Body of pancreas (tissue), 4 donors: ENCODE measurements around the gene TMED5. TPM values are rescaled to one million over a fixed set of nuclear protein-coding genes. Genes with fewer than 3 reads are reported as not detected.
"Not testable (repeated sequence)": the region's sequence is repeated elsewhere in the genome, so short reads cannot be mapped to it uniquely, and the experiment has no call there.

Source experiments
- ATAC-seq: fragments of 150-250 bp; one replicate; pipeline ENCODE4 v1.9.1; 2016
- DNase-seq, 4 donors: peaks; one replicate each; pipeline ENCODE4 v3.0.0-alpha.2; 2019
- H3K27ac ChIP-seq, 4 donors: fragments of 200-600 bp; sonication (generic); 1 replicate in 3 of 4; 2 replicates in 1 of 4; pipeline versions ENCODE4 v1.5.1 to v1.6.1; 2016 to 2019; ENCODE audit warnings: mild to moderate bottlenecking in 1 of 4, mixed read lengths in 1 of 4, moderate library complexity in 1 of 4
- H3K27me3 ChIP-seq, 2 donors: fragments of 200-600 bp; sonication (generic); one replicate each; pipeline ENCODE4 v1.6.0; 2016; ENCODE audit warnings: mild to moderate bottlenecking in 1 of 2
- H3K36me3 ChIP-seq, 2 donors: fragments of 200-600 bp; sonication (generic); replicated peaks in 1 of 2; 2 replicates each; pipeline ENCODE4 v1.5.1; 2016; ENCODE audit warnings: low read depth in 2 of 2; ENCODE audit not compliant: insufficient read depth in 1 of 2
- H3K4me1 ChIP-seq: fragments of 200-600 bp; sonication (generic); one replicate; pipeline ENCODE4 v1.6.0; 2016
- H3K4me3 ChIP-seq, 2 donors: fragments of 200-600 bp; sonication (generic); 1 replicate in 1 of 2; 2 replicates in 1 of 2; pipeline ENCODE4 v1.5.1; 2016 to 2019
- H3K9me3 ChIP-seq, 3 donors: fragments of 200-600 bp; sonication (generic); 1 replicate in 2 of 3; 2 replicates in 1 of 3; pipeline ENCODE4 v1.5.1; 2016
- CTCF ChIP-seq, 7 experiments: fragments of 450-650 bp in 4 of 7; fragments of 200-600 bp in 3 of 7; sonication (generic) in 3 of 7; IDR thresholded peaks; one replicate each; pipeline ENCODE4 v1.5.1; 2016 to 2019; ENCODE audit warnings: antibody characterized with exemption in 7 of 7
- POLR2A ChIP-seq, 3 donors: fragments of 450-650 bp; IDR thresholded peaks; one replicate each; pipeline ENCODE4 v1.6.1; 2016; ENCODE audit warnings: antibody characterized with exemption in 3 of 3, mild to moderate bottlenecking in 2 of 3
- WGBS, 2 donors: methylation state at CpG; one replicate each; pipeline ENCODE4 v1.1.5; 2017; 5-methylcytosine and 5-hydroxymethylcytosine counted together
- intact Hi-C: fragments of 100-400 bp; cut with DNase I; formaldehyde crosslinking; loops from one replicate; pipeline ENCODE4 v1.15.1; 2023
- total RNA-seq, 2 donors: library from RNA; depleted of rRNA; stranded (reverse); fragments of >200 nt; gene quantifications; one replicate each; pipeline ENCODE4 v1.1.0, GENCODE V29; 2016

Gene TMED5
- total RNA-seq, 2 donors from 2014 or later, result 31.1 to 31.3 TPM

- DNase-seq (no peak), ATAC-seq (no peak)
- H3K36me3 ChIP-seq, result no peaks in the 10 kb centered on the region
- no peak overlapping the region for H3K27ac ChIP-seq
- TF ChIP-seq CTCF (IDR thresholded peaks at IDR 0.05) (no peak), POLR2A (IDR thresholded peaks at IDR 0.05) (no peak)
- WGBS, 2 donors, result 65 to 89% methylated on average over 1 of the region's 1 CpG
- H3K27me3 ChIP-seq, result no peaks in the 10 kb centered on the region
- H3K9me3 ChIP-seq, result no peaks in the 10 kb centered on the region
- no peak overlapping the region for H3K4me3 ChIP-seq
- intact Hi-C loops, result no loop called here
- no peaks in the 10 kb centered on the region for H3K4me1 ChIP-seq
These were observed 6.5 kb upstream of the TMED5 start for GRCh38 chr1:93186667-93187066.

GRCh38 chr1:93180723-93181613, 755 bp upstream of the TMED5 start, which contains the start of gene CCDC18:
Gene CCDC18 (plus strand): TSS chr1:93180724. CDS start chr1:93183362, 2,638 bp downstream.
- intact Hi-C loops, result no loop called here
- DNase-seq, result no peak
- Histone ChIP-seq H3K4me1 (peaks cover 17% of the 10 kb centered on the region), H3K27ac (peak within 1 kb of the TSS; percentile 98 to 99 (median 99)), H3K27me3 (no peaks in the 10 kb centered on the region), H3K9me3 (no peaks in the 10 kb centered on the region), H3K36me3 (no peaks in the 10 kb centered on the region), H3K4me3 (peak within 1 kb of the TSS; percentile 57 to 89)
- TF ChIP-seq POLR2A (IDR thresholded peaks at IDR 0.05) (no peak), CTCF (IDR thresholded peaks at IDR 0.05) (no peak)
- no peak for ATAC-seq
- WGBS, 2 donors, result 3 to 4% methylated on average over 35 to 43 of the region's 43 CpGs

GRCh38 chr1:93178418-93178817, 1.8 kb downstream of the TMED5 start:
- H3K27ac ChIP-seq, result no peak overlapping the region
- ATAC-seq (no peak), DNase-seq (no peak)
- H3K27me3 ChIP-seq, result no peaks in the 10 kb centered on the region
- peaks cover 19% of the 10 kb centered on the region for H3K4me1 ChIP-seq
- no peak for TF ChIP-seq POLR2A (IDR thresholded peaks at IDR 0.05)
- TF ChIP-seq CTCF (IDR thresholded peaks at IDR 0.05), result no peak
- intact Hi-C loops, result no loop called here
- no peaks in the 10 kb centered on the region for H3K9me3 ChIP-seq
- no peaks in the 10 kb centered on the region for H3K36me3 ChIP-seq
- WGBS, 2 donors, result 33 to 43% methylated on average over 5 of the region's 5 CpGs
- H3K4me3 ChIP-seq, result peak overlapping the region in 1 of 2 donors; percentile 74

GRCh38 chr1:93177991-93178390, 2.2 kb downstream of the TMED5 start:
- H3K36me3 ChIP-seq, result no peaks in the 10 kb centered on the region
- no peak for DNase-seq
- 43 to 52% methylated on average over 4 of the region's 4 CpGs for WGBS, 2 donors
- H3K27ac ChIP-seq, result no peak overlapping the region
- no peak for ATAC-seq
- intact Hi-C loops, result no loop called here
- TF ChIP-seq CTCF (IDR thresholded peaks at IDR 0.05) (no peak), POLR2A (IDR thresholded peaks at IDR 0.05) (no peak)
- no peaks in the 10 kb centered on the region for H3K27me3 ChIP-seq
- H3K4me1 ChIP-seq, result peaks cover 19% of the 10 kb centered on the region
- no peaks in the 10 kb centered on the region for H3K9me3 ChIP-seq
- no peak overlapping the region for H3K4me3 ChIP-seq

- DNase-seq, H3K27me3 ChIP-seq, intact Hi-C loops, H3K9me3 ChIP-seq, H3K36me3 ChIP-seq, H3K4me3 ChIP-seq, H3K27ac ChIP-seq, ATAC-seq: not testable (repeated sequence)
- WGBS, 2 donors, result 99 to 100% methylated on average over 3 of the region's 3 CpGs
- H3K4me1 ChIP-seq, result peaks cover 30% of the 10 kb centered on the region
These were observed 5.6 kb downstream of the TMED5 start for GRCh38 chr1:93174638-93175037.
